SU-DHL-6 (cell line): Measurements from ENCODE around the gene RCAN2.

Experiments used
- H2AFZ ChIP-seq: fragments of 200-600 bp; sonication (generic); 2 replicates; pipeline ENCODE4 v1.6.1; 2014; ENCODE audit warnings: low read depth, mild to moderate bottlenecking, moderate library complexity, mixed read lengths, antibody characterized with exemption, low read length; ENCODE audit not compliant: severe bottlenecking
- H3F3A ChIP-seq: fragments of 200-600 bp; shearing (Covaris generic); 2 replicates; pipeline ENCODE4 v1.6.0; 2016; ENCODE audit warnings: antibody characterized with exemption, mild to moderate bottlenecking; ENCODE audit not compliant: insufficient read depth
- H3K27ac ChIP-seq: fragments of 200-600 bp; sonication (generic); 2 replicates; pipeline ENCODE4 v1.5.1; 2016; ENCODE audit warnings: low read depth, mild to moderate bottlenecking, low read length, moderate library complexity, mixed read lengths
- H3K27me3 ChIP-seq: fragments of 200-600 bp; sonication (generic), shearing (Covaris generic); 2 replicates; pipeline ENCODE4 v1.6.0; 2014; ENCODE audit warnings: mild to moderate bottlenecking, low read length
- H3K36me3 ChIP-seq: fragments of 200-600 bp; sonication (generic); 2 replicates; pipeline ENCODE4 v1.6.1; 2014; ENCODE audit warnings: mild to moderate bottlenecking, low read length, mixed read lengths
- H3K4me2 ChIP-seq: fragments of 300-600, 200-600 bp; shearing (Covaris generic), sonication (generic); 2 replicates; pipeline ENCODE4 v1.6.0; 2014; ENCODE audit warnings: low read length, low read depth, mild to moderate bottlenecking; ENCODE audit not compliant: poor library complexity, severe bottlenecking
- H3K4me3 ChIP-seq: fragments of 200-600 bp; sonication (generic); 2 replicates; pipeline ENCODE4 v1.5.1; 2014; ENCODE audit warnings: antibody characterized with exemption, low read length, mild to moderate bottlenecking, mixed read lengths; ENCODE audit not compliant: insufficient read depth, poor library complexity, severe bottlenecking
- H3K79me2 ChIP-seq: fragments of 200-600 bp; sonication (generic); 2 replicates; pipeline ENCODE4 v1.6.1; 2014; ENCODE audit warnings: mild to moderate bottlenecking, low read length, moderate library complexity; ENCODE audit not compliant: insufficient read depth
- H3K9ac ChIP-seq: fragments of 200-600 bp; sonication (generic); 2 replicates; pipeline ENCODE4 v1.7.0; 2014; ENCODE audit warnings: mild to moderate bottlenecking, low read length
- H3K9me2 ChIP-seq: fragments of 200-600 bp; sonication (generic); replicated peaks from 2 replicates; pipeline ENCODE4 v1.6.1; 2014; ENCODE audit warnings: low read length; ENCODE audit not compliant: insufficient read depth
- H3K9me3 ChIP-seq: fragments of 200-600 bp; sonication (generic); 2 replicates; pipeline ENCODE4 v1.6.1; 2014; ENCODE audit warnings: low read length, mixed read lengths; ENCODE audit not compliant: insufficient read depth
- H4K20me1 ChIP-seq: fragments of 200-600 bp; sonication (generic); 2 replicates; pipeline ENCODE4 v1.6.1; 2014; ENCODE audit warnings: low read depth, mild to moderate bottlenecking, antibody characterized with exemption, low read length, moderate library complexity, mixed read lengths
- EZH2phosphoT487 ChIP-seq: fragments of 200-600 bp; sonication (generic), shearing (Covaris generic); conservative IDR thresholded peaks from 2 replicates; pipeline ENCODE4 v1.6.1; 2018; ENCODE audit warnings: mild to moderate bottlenecking, antibody characterized with exemption, low read length, moderate library complexity, mixed read lengths
- TF ChIP-seq, protein P1 (sequence below): fragments of 200-600 bp; sonication (generic); IDR thresholded peaks from one replicate; pipeline ENCODE4 v1.5.1; 2017; ENCODE audit warnings: antibody characterized with exemption, mild to moderate bottlenecking, low read length, moderate library complexity; ENCODE audit not compliant: insufficient read depth, poor library complexity, severe bottlenecking

Gene RCAN2

DNA sequence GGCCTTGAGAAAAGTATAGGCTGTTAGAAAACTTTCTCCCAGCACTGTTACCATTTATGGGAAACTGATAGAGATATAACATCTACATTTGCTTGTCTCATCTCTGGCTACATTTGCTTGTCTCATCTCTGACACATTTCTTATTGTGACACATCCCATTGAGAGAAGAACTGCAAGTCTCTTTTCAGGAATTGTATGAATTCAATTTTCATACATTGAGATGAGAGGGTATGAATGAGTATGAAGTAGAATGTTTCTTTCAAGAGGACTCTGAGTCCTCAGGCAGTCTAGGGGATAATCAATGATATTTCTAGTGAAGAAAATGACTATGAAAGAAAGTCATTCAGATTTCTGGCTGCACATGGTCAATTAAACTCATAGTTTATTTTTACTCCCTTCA is 282.9 kb downstream of the RCAN2 start:
- Histone ChIP-seq H3K27me3 (no peaks in the 10 kb centered on the region), H3K9ac (no peak overlapping the region), H3K4me3 (no peak overlapping the region), H2AFZ (no peak overlapping the region), H3K79me2 (no peaks in the 10 kb centered on the region), H3K27ac (no peak overlapping the region), H3K9me3 (no peaks in the 10 kb centered on the region), H3F3A (no peaks in the 10 kb centered on the region), H3K9me2 (no peaks in the 10 kb centered on the region), H3K36me3 (no peaks in the 10 kb centered on the region), H4K20me1 (no peaks in the 10 kb centered on the region), H3K4me2 (no peak overlapping the region)
- TF ChIP-seq EZH2phosphoT487 = no peak
- TF ChIP-seq, protein P1, sequence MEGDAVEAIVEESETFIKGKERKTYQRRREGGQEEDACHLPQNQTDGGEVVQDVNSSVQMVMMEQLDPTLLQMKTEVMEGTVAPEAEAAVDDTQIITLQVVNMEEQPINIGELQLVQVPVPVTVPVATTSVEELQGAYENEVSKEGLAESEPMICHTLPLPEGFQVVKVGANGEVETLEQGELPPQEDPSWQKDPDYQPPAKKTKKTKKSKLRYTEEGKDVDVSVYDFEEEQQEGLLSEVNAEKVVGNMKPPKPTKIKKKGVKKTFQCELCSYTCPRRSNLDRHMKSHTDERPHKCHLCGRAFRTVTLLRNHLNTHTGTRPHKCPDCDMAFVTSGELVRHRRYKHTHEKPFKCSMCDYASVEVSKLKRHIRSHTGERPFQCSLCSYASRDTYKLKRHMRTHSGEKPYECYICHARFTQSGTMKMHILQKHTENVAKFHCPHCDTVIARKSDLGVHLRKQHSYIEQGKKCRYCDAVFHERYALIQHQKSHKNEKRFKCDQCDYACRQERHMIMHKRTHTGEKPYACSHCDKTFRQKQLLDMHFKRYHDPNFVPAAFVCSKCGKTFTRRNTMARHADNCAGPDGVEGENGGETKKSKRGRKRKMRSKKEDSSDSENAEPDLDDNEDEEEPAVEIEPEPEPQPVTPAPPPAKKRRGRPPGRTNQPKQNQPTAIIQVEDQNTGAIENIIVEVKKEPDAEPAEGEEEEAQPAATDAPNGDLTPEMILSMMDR = no peak

DNA sequence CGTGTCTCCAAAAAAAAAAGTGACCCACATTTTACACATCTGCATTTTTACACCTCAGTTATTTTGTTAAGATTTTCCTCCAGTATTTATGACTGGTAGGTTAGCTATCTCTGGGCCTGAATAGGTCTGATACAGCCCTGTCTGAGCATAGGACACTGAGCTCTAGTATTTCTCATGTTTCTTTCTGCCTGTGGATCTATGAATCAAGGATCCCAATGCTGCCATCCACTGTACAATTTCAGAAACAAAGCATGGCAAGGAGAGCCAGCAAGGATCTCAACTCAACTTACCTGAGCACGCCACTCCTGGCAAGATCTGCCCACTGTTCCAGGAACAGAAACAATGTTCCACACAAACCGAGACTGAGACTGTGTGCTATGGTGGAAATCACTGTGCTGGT is 284.1 kb downstream of the RCAN2 start:
- H3K9ac ChIP-seq = no peak overlapping the region
- no peaks in the 10 kb centered on the region for H3K9me2 ChIP-seq
- H3K27ac ChIP-seq = no peak overlapping the region
- H3K4me2 ChIP-seq = no peak overlapping the region
- H3F3A ChIP-seq = no peaks in the 10 kb centered on the region
- no peak overlapping the region for H3K4me3 ChIP-seq
- H3K36me3 ChIP-seq = no peaks in the 10 kb centered on the region
- H3K9me3 ChIP-seq = no peaks in the 10 kb centered on the region
- H2AFZ ChIP-seq = no peak overlapping the region
- TF ChIP-seq, protein P1 = no peak
- TF ChIP-seq EZH2phosphoT487 = no peak
- no peaks in the 10 kb centered on the region for H3K79me2 ChIP-seq
- no peaks in the 10 kb centered on the region for H4K20me1 ChIP-seq
- H3K27me3 ChIP-seq = no peaks in the 10 kb centered on the region

DNA sequence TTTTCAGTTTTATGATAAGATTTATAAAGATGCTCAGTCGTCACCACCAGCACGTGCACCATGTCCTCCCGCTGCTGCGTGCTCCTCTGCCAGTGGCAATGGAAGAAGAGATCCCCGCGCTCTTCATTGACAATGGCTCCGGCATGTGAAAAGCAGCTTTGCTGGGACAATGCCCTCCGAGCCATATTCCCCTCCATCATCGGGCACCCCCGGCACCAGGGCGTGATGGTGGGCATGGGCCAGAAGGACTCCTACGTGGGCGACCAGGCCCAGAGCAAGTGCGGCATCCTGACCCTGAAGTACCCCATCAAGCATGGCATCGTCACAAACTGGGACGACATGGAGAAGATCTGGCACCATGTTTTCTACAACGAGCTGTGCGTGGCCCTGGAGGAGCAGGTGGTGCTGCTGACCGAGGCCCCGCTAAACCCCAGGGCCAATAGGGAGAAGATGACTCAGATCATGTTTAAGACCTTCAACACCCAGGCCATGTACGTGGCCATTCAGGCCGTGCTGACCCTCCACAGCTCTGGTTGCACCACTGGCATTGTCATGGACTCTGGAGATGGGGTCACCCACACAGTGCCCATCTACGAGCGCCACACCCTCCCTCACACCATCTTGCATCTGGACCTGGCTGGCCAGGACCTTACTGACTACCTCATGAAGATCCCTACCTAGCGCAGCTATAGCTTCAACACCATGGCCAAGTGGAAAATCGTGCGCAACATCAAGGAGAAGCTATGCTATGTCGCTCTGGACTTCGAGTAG is 286.2 kb downstream of the RCAN2 start:
- H3K27ac ChIP-seq = no peak overlapping the region
- H3K79me2 ChIP-seq = no peaks in the 10 kb centered on the region
- H3K36me3 ChIP-seq = no peaks in the 10 kb centered on the region
- no peak overlapping the region for H3K9ac ChIP-seq
- H3K9me3 ChIP-seq = no peaks in the 10 kb centered on the region
- no peaks in the 10 kb centered on the region for H4K20me1 ChIP-seq
- no peak overlapping the region for H3K4me3 ChIP-seq
- no peak for TF ChIP-seq EZH2phosphoT487
- TF ChIP-seq, protein P1 = no peak
- H3F3A ChIP-seq = no peaks in the 10 kb centered on the region
- H3K4me2 ChIP-seq = no peak overlapping the region
- no peaks in the 10 kb centered on the region for H3K9me2 ChIP-seq
- H3K27me3 ChIP-seq = no peaks in the 10 kb centered on the region
- no peak overlapping the region for H2AFZ ChIP-seq
